WTC11 (cell line): ENCODE data around the gene PHC2. TPM values are rescaled to one million over a fixed set of nuclear protein-coding genes. Genes with fewer than 3 reads are reported as not detected.

Experiments
- ATAC-seq: fragments of 200-7000 bp; cut with Tn5 transposase; 2 replicates; pipeline ENCODE4 v1.10.0; 2021; ENCODE audit warnings: mild to moderate bottlenecking, moderate library complexity
- CTCF ChIA-PET: fragments of 300-600 bp; sonication (Branson Sonifier 250); formaldehyde crosslinking; loops from one replicate; lab custom pipeline; 2021; ENCODE audit warnings: antibody characterized with exemption; lab: Charles Lee
- POLR2A ChIA-PET: fragments of 350-600 bp; sonication (Branson Sonifier 250); formaldehyde crosslinking; loops from one replicate; lab custom pipeline; 2021; ENCODE audit warnings: antibody characterized with exemption; lab: Charles Lee
- DNase-seq: peaks from one replicate; pipeline ENCODE4 v3.0.0; 2021; ENCODE audit warnings: low spot score
- H3K27ac Mint-ChIP-seq: 2 replicates; pipeline ENCODE4 v1.8.0; 2021; ENCODE audit warnings: mixed read lengths
- H3K27me3 Mint-ChIP-seq: 2 replicates; pipeline ENCODE4 v1.8.0; 2021; ENCODE audit warnings: low read depth, mild to moderate bottlenecking, moderate library complexity, mixed read lengths
- H3K36me3 Mint-ChIP-seq: 2 replicates; pipeline ENCODE4 v1.8.0; 2021; ENCODE audit warnings: mixed read lengths
- H3K4me1 Mint-ChIP-seq: 2 replicates; pipeline ENCODE4 v1.8.0; 2022; ENCODE audit warnings: mixed read lengths
- H3K4me3 Mint-ChIP-seq: 2 replicates; pipeline ENCODE4 v1.8.0; 2021; ENCODE audit warnings: mild to moderate bottlenecking, moderate library complexity, mixed read lengths
- H3K9me3 Mint-ChIP-seq: 2 replicates; pipeline ENCODE4 v1.8.0; 2021; ENCODE audit warnings: mixed read lengths
- AR ChIP-seq: fragments of 250-450 bp; sonication (Bioruptor Pico); IDR thresholded peaks from 2 replicates; pipeline ENCODE4 v1.9.0; 2021; ENCODE audit warnings: mild to moderate bottlenecking
- ARID4B ChIP-seq: sonication (generic); formaldehyde crosslinking; IDR thresholded peaks from 2 replicates; pipeline ENCODE4 v1.8.0; 2023; ENCODE audit warnings: missing genetic modification reagents, mild to moderate bottlenecking, borderline replicate concordance
- ATF6 ChIP-seq: sonication (generic); formaldehyde crosslinking; IDR thresholded peaks from 2 replicates; pipeline ENCODE4 v1.8.1; 2023; ENCODE audit warnings: mild to moderate bottlenecking, missing genetic modification reagents
- CREB1 ChIP-seq: sonication (generic); formaldehyde crosslinking; IDR thresholded peaks from 2 replicates; pipeline ENCODE4 v1.8.0; 2023; ENCODE audit warnings: mild to moderate bottlenecking, missing genetic modification reagents
- E2F4 ChIP-seq: sonication (generic); formaldehyde crosslinking; IDR thresholded peaks from 2 replicates; pipeline ENCODE4 v1.8.1; 2022; ENCODE audit warnings: low read depth, mild to moderate bottlenecking, moderate library complexity, missing genetic modification reagents, borderline replicate concordance
- KAT7 ChIP-seq: sonication (generic); formaldehyde crosslinking; IDR thresholded peaks from 2 replicates; pipeline ENCODE4 v1.8.1; 2023; ENCODE audit warnings: missing genetic modification reagents, mild to moderate bottlenecking, borderline replicate concordance
- OVOL2 ChIP-seq: fragments of 250-450 bp; sonication (Bioruptor Pico); IDR thresholded peaks from 2 replicates; pipeline ENCODE4 v1.9.0; 2021; ENCODE audit warnings: mild to moderate bottlenecking, borderline replicate concordance
- PREB ChIP-seq: sonication (generic); formaldehyde crosslinking; IDR thresholded peaks from 2 replicates; pipeline ENCODE4 v1.8.1; 2022; ENCODE audit warnings: mild to moderate bottlenecking, missing genetic modification reagents, moderate library complexity, borderline replicate concordance
- SP1 ChIP-seq: sonication (generic); formaldehyde crosslinking; conservative IDR thresholded peaks from 2 replicates; pipeline ENCODE4 v1.8.1; 2022; ENCODE audit warnings: missing genetic modification reagents
- TP53 ChIP-seq: sonication (generic); formaldehyde crosslinking; IDR thresholded peaks from 2 replicates; pipeline ENCODE4 v1.8.1; 2023; ENCODE audit warnings: mild to moderate bottlenecking, missing genetic modification reagents
- ZNF219 ChIP-seq: sonication (generic); formaldehyde crosslinking; IDR thresholded peaks from 2 replicates; pipeline ENCODE4 v1.8.0; 2023; ENCODE audit warnings: missing genetic modification reagents, mild to moderate bottlenecking, borderline replicate concordance
- ZNF281 ChIP-seq: sonication (generic); formaldehyde crosslinking; IDR thresholded peaks from 2 replicates; pipeline ENCODE4 v1.8.0; 2023; ENCODE audit warnings: mild to moderate bottlenecking, missing genetic modification reagents
- ZNF416 ChIP-seq: fragments of 250-450 bp; sonication (Bioruptor Pico); IDR thresholded peaks from 2 replicates; pipeline ENCODE4 v1.9.0; 2021; ENCODE audit warnings: mild to moderate bottlenecking, inconsistent platforms
- total RNA-seq: library from RNA; stranded (reverse); gene quantifications from 3 replicates; pipeline ENCODE4 v1.2.3, GENCODE V29; 2021

The PHC2 gene
- total RNA-seq, 1 experiment from 2014 or later: 7.0 TPM

- ChIA-PET CTCF (interaction anchor here (1.1 to 4.0 kb wide), 5 partner anchors 13 to 330 kb away, joined by 3 to 19 read pairs (median 5); no protein-coding TSS in a partner anchor), POLR2A (no interaction called here)
- H3K4me3 Mint-ChIP-seq: no peak overlapping the region
- H3K27me3 Mint-ChIP-seq: peaks cover 9% of the 10 kb centered on the region
- H3K36me3 Mint-ChIP-seq: no peaks in the 10 kb centered on the region
- TF ChIP-seq ARID4B (CRISPR knock-in tag): no peak
- TF ChIP-seq ZNF281: no peak
- TF ChIP-seq TP53 (CRISPR knock-in tag): no peak
- TF ChIP-seq SP1 (CRISPR knock-in tag): no peak
- no peak for TF ChIP-seq ZNF416 (CRISPR knock-in tag)
- no peak for TF ChIP-seq ZNF219 (CRISPR knock-in tag)
- TF ChIP-seq E2F4 (CRISPR knock-in tag): no peak
- TF ChIP-seq OVOL2 (CRISPR knock-in tag): no peak
- TF ChIP-seq CREB1: no peak
- TF ChIP-seq KAT7 (CRISPR knock-in tag): no peak
- no peak for TF ChIP-seq AR
- TF ChIP-seq ATF6 (CRISPR knock-in tag): no peak
- TF ChIP-seq PREB (CRISPR knock-in tag): no peak
- no peak overlapping the region for H3K27ac Mint-ChIP-seq
- H3K4me1 Mint-ChIP-seq: peaks cover 17% of the 10 kb centered on the region
- ATAC-seq: no peak
- DNase-seq: no peak
- H3K9me3 Mint-ChIP-seq: no peaks in the 10 kb centered on the region
These were observed 37.1 kb upstream of the PHC2 start for GRCh38 chr1:33468011-33468410.
